A549 treated with dexamethasone at 1 μM for 4 hours (cell line): ENCODE measurements around the gene VSX1. TPM values are rescaled to one million over a fixed set of nuclear protein-coding genes. Genes with fewer than 3 reads are reported as not detected.

Experiments used
- total RNA-seq: library from RNA; stranded (reverse); fragments of 200-300 nt; extraction: Qiagen RNA extraction; gene quantifications from 5 replicates; pipeline ENCODE4 v1.2.3, GENCODE V29; 2022

Gene VSX1
- total RNA-seq = 0.69 to 1.3 TPM (median 0.88 TPM) in 5 replicates

GRCh38 chr20:25081730-25082497 lies at the start of gene VSX1:
Gene VSX1, minus strand, starts transcription at chr20:25082141. Its CDS starts 45 bp downstream, at chr20:25082096.

GRCh38 chr20:25058051-25058846 lies 23.7 kb downstream of the VSX1 start, which contains the start of gene ACSS1:
Gene ACSS1, minus strand, starts transcription at chr20:25058139. Its CDS starts 37 bp downstream, at chr20:25058102.

Other genes with a start within 250 kb of the VSX1 start
- 0.20 TPM in 1 of 5 replicates, not detected in the others for gene CST7, start 132.9 kb downstream of the VSX1 start, total RNA-seq
- 172 to 195 TPM (median 186 TPM) in 5 replicates for gene APMAP, start 89.4 kb downstream of the VSX1 start, total RNA-seq
- 12.9 to 19.4 TPM (median 18.5 TPM) in 5 replicates for gene ACSS1, start 24.0 kb downstream of the VSX1 start, total RNA-seq
- 156 to 197 TPM (median 186 TPM) in 5 replicates for gene ENTPD6, start 113.6 kb upstream of the VSX1 start, total RNA-seq
- 325 to 443 TPM (median 423 TPM) in 5 replicates for gene PYGB, start 165.9 kb upstream of the VSX1 start, total RNA-seq